PC-9 (cell line): ENCODE results near the gene PLB1. TPM values are rescaled to one million over a fixed set of nuclear protein-coding genes. Genes with fewer than 3 reads are reported as not detected.
"Not testable (repeated sequence)": the region's sequence is repeated elsewhere in the genome, so short reads cannot be mapped to it uniquely, and the experiment has no call there.

Experiments
- BruUV-seq: library from RNA; stranded (reverse); fragments of 400-500 nt; replicated peaks from 2 replicates; lab custom pipeline; 2021; lab: Mats Ljungman, UMichigan
- CTCF ChIA-PET: fragments of 300-600 bp; sonication (Branson Sonifier 250); formaldehyde crosslinking; loops from one replicate; lab custom pipeline; 2022; ENCODE audit warnings: antibody characterized with exemption; lab: Charles Lee
- POLR2A ChIA-PET: fragments of 300-600 bp; sonication (Branson Sonifier 250); formaldehyde crosslinking; loops from one replicate; lab custom pipeline; 2022; ENCODE audit warnings: antibody characterized with exemption; ENCODE audit not compliant: unreplicated experiment; lab: Charles Lee
- DNase-seq, 2 experiments: peaks; one replicate each; pipeline versions ENCODE4 v3.0.0 to v3.0.0-alpha.2; 2015 to 2022; ENCODE audit warnings: mixed read lengths in 1 of 2
- H2AFZ ChIP-seq: fragments of 200-600 bp; sonication (generic); 2 replicates; pipeline ENCODE4 v1.8.1; 2017; ENCODE audit warnings: antibody characterized with exemption
- H3F3A ChIP-seq: fragments of 200-600 bp; sonication (generic); 2 replicates; pipeline ENCODE4 v1.8.1; 2017; ENCODE audit warnings: antibody characterized with exemption, mild to moderate bottlenecking, low read depth; ENCODE audit not compliant: insufficient read depth
- H3K27ac ChIP-seq: fragments of 200-600 bp; sonication (generic); 2 replicates; pipeline ENCODE4 v1.6.1; 2016; ENCODE audit warnings: mixed run types
- H3K27me3 ChIP-seq: fragments of 200-600 bp; sonication (generic); 2 replicates; pipeline ENCODE4 v1.6.1; 2016; ENCODE audit warnings: low read depth, mixed run types; ENCODE audit not compliant: insufficient read depth
- H3K36me3 ChIP-seq: fragments of 200-600 bp; sonication (generic); 2 replicates; pipeline ENCODE4 v1.6.1; 2016; ENCODE audit warnings: low read depth, mixed run types
- H3K4me1 ChIP-seq: fragments of 200-600 bp; sonication (generic); replicated peaks from 2 replicates; pipeline ENCODE4 v1.6.1; 2016; ENCODE audit warnings: mixed run types; ENCODE audit not compliant: insufficient read depth
- H3K4me2 ChIP-seq: fragments of 200-600 bp; sonication (generic); 2 replicates; pipeline ENCODE4 v1.6.1; 2017; ENCODE audit warnings: mixed run types
- H3K4me3 ChIP-seq: fragments of 200-600 bp; sonication (generic); 2 replicates; pipeline ENCODE4 v1.6.1; 2016; ENCODE audit warnings: mixed run types
- H3K79me2 ChIP-seq: fragments of 200-600 bp; sonication (generic); 2 replicates; pipeline ENCODE4 v1.6.1; 2017; ENCODE audit warnings: low read depth, mixed run types
- H3K9me2 ChIP-seq: fragments of 200-600 bp; sonication (generic); 2 replicates; pipeline ENCODE4 v1.8.1; 2017; ENCODE audit warnings: mild to moderate bottlenecking; ENCODE audit not compliant: insufficient read depth
- H3K9me3 ChIP-seq: fragments of 200-600 bp; sonication (generic); 2 replicates; pipeline ENCODE4 v1.8.1; 2016; ENCODE audit warnings: low read depth; ENCODE audit not compliant: insufficient read depth
- H4K20me1 ChIP-seq: fragments of 200-600 bp; sonication (generic); 2 replicates; pipeline ENCODE4 v1.8.1; 2017; ENCODE audit not compliant: insufficient read depth
- EZH2 ChIP-seq: fragments of 200-600 bp; sonication (generic); IDR thresholded peaks from 2 replicates; pipeline ENCODE4 v1.8.0; 2017; ENCODE audit warnings: antibody characterized with exemption, low read depth
- intact Hi-C: fragments of 100-400 bp; cut with micrococcal nuclease; formaldehyde crosslinking; loops from one replicate; pipeline ENCODE4 v1.10.0; 2022; ENCODE audit not compliant: unreplicated experiment
- total RNA-seq: library from RNA; stranded (reverse); gene quantifications from 2 replicates; pipeline ENCODE4 v1.2.3, GENCODE V29; 2021
- TF ChIP-seq, protein P1 (sequence below): fragments of 200-600 bp; sonication (generic); conservative IDR thresholded peaks from 2 replicates; pipeline ENCODE4 v1.6.1; 2017; ENCODE audit warnings: mixed run types, antibody characterized with exemption, mild to moderate bottlenecking, moderate library complexity

PLB1 gene
- total RNA-seq, 1 experiment from 2014 or later = 2.7 TPM

- Histone ChIP-seq H3K9me2 (no peaks in the 10 kb centered on the region), H3K79me2 (no peaks in the 10 kb centered on the region), H3K4me3 (no peak overlapping the region), H4K20me1 (no peaks in the 10 kb centered on the region), H3K27ac (no peak overlapping the region), H3K27me3 (no peaks in the 10 kb centered on the region), H3K36me3 (no peaks in the 10 kb centered on the region), H2AFZ (no peak overlapping the region), H3F3A (peaks cover 31% of the 10 kb centered on the region), H3K4me1 (peaks cover 40% of the 10 kb centered on the region), H3K9me3 (no peaks in the 10 kb centered on the region), H3K4me2 (no peak overlapping the region)
- CTCF ChIA-PET = no interaction called here
- no peak for DNase-seq
- TF ChIP-seq EZH2 = no peak
- TF ChIP-seq, protein P1, sequence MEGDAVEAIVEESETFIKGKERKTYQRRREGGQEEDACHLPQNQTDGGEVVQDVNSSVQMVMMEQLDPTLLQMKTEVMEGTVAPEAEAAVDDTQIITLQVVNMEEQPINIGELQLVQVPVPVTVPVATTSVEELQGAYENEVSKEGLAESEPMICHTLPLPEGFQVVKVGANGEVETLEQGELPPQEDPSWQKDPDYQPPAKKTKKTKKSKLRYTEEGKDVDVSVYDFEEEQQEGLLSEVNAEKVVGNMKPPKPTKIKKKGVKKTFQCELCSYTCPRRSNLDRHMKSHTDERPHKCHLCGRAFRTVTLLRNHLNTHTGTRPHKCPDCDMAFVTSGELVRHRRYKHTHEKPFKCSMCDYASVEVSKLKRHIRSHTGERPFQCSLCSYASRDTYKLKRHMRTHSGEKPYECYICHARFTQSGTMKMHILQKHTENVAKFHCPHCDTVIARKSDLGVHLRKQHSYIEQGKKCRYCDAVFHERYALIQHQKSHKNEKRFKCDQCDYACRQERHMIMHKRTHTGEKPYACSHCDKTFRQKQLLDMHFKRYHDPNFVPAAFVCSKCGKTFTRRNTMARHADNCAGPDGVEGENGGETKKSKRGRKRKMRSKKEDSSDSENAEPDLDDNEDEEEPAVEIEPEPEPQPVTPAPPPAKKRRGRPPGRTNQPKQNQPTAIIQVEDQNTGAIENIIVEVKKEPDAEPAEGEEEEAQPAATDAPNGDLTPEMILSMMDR = no peak
- no TSS peak for BruUV-seq
- POLR2A ChIA-PET = no interaction called here
- intact Hi-C loops = loop anchor here (10.0 kb wide), 1 partner anchor 151 kb away; the partner anchor contains the start of gene FOSL2
These were observed 50.4 kb downstream of the PLB1 start for GRCh38 chr2:28546242-28546641.

- ChIA-PET CTCF (no interaction called here), POLR2A (interaction anchor here (0.7 kb wide), 1 partner anchor 136 kb away, joined by 3 read pairs; no protein-coding TSS in a partner anchor)
- H3K9me2 ChIP-seq = no peaks in the 10 kb centered on the region
- H4K20me1 ChIP-seq = no peaks in the 10 kb centered on the region
- no peak overlapping the region for H3K27ac ChIP-seq
- intact Hi-C loops = loop anchor here (10.0 kb wide), 1 partner anchor 153 kb away; the partner anchor contains the start of gene FOSL2
- no peak overlapping the region for H3K4me3 ChIP-seq
- BruUV-seq = no TSS peak
- H3K4me1 ChIP-seq = peaks cover 40% of the 10 kb centered on the region
- DNase-seq = peak; percentile 17 to 35
- H3K9me3 ChIP-seq = no peaks in the 10 kb centered on the region
- H3K79me2 ChIP-seq = no peaks in the 10 kb centered on the region
- no peak overlapping the region for H3K4me2 ChIP-seq
- no peaks in the 10 kb centered on the region for H3K36me3 ChIP-seq
- no peaks in the 10 kb centered on the region for H3K27me3 ChIP-seq
- peaks cover 31% of the 10 kb centered on the region for H3F3A ChIP-seq
- TF ChIP-seq, protein P1 = no peak
- TF ChIP-seq EZH2 = no peak
- H2AFZ ChIP-seq = no peak overlapping the region
These were observed 51.5 kb downstream of the PLB1 start for GRCh38 chr2:28547223-28547860.

GRCh38 chr2:28547906-28548600 lies 52.2 kb downstream of the PLB1 start:
- peaks cover 40% of the 10 kb centered on the region for H3K4me1 ChIP-seq
- CTCF ChIA-PET = interaction anchor here (0.6 kb wide), 1 partner anchor 738 kb away, joined by 6 read pairs; no protein-coding TSS in a partner anchor
- DNase-seq = peak in 1 of 2 experiments; percentile 26
- no peak overlapping the region for H3K27ac ChIP-seq
- no peak overlapping the region for H3K4me3 ChIP-seq
- no peaks in the 10 kb centered on the region for H4K20me1 ChIP-seq
- H3K9me2 ChIP-seq = no peaks in the 10 kb centered on the region
- BruUV-seq = no TSS peak
- H3K36me3 ChIP-seq = no peaks in the 10 kb centered on the region
- H3K4me2 ChIP-seq = no peak overlapping the region
- H2AFZ ChIP-seq = no peak overlapping the region
- peaks cover 31% of the 10 kb centered on the region for H3F3A ChIP-seq
- POLR2A ChIA-PET = interaction anchor here (0.7 kb wide), 2 partner anchors 135 to 810 kb away, joined by 3 to 5 read pairs; no protein-coding TSS in a partner anchor
- intact Hi-C loops = loop anchor here (10.0 kb wide), 1 partner anchor 153 kb away; the partner anchor contains the start of gene FOSL2
- H3K9me3 ChIP-seq = no peaks in the 10 kb centered on the region
- no peaks in the 10 kb centered on the region for H3K27me3 ChIP-seq
- H3K79me2 ChIP-seq = no peaks in the 10 kb centered on the region
- no peak for TF ChIP-seq EZH2
- TF ChIP-seq, protein P1 = no peak

GRCh38 chr2:28550345-28550744 lies 54.5 kb downstream of the PLB1 start:
- Histone ChIP-seq H3F3A (peaks cover 11% of the 10 kb centered on the region; the same call in 1 of the 2 replicates), H3K4me1 (peaks cover 18% of the 10 kb centered on the region)
- H3K4me3 ChIP-seq, H3K27me3 ChIP-seq, POLR2A ChIA-PET, DNase-seq, H4K20me1 ChIP-seq, H2AFZ ChIP-seq, BruUV-seq, intact Hi-C loops, H3K79me2 ChIP-seq, H3K36me3 ChIP-seq, CTCF ChIA-PET, H3K4me2 ChIP-seq, H3K9me3 ChIP-seq, H3K9me2 ChIP-seq, H3K27ac ChIP-seq: not testable (repeated sequence)
